Measurements from ENCODE around the gene SCAMP2. TPM values are rescaled to one million over a fixed set of nuclear protein-coding genes. Genes with fewer than 3 reads are reported as not detected.

Gene SCAMP2
- total RNA-seq, 1 experiment from 2014 or later: 55.8 TPM

DNA sequence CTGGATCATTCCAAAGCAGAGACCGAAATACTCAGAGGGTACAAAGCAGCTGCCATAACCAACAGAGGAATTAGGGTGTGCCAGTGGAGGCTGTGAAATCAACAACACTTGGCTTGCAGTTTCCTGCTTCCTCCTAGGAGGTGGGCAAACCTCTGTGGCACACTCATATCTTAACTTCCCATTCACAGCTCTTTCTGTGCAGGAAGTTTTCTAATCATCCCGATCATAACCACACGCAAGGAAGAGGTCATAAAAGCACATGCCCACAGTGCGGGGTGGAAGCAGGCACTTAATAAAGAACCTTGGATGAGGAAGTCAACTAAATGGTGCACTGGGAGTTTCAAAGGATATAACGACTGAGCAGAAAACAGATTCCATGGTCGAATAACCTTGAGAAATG is 5.1 kb downstream of the SCAMP2 start:
- no peaks in the 10 kb centered on the region for H3K9me2 ChIP-seq (ENCODE audit: insufficient read depth)
- CTCF ChIA-PET: no interaction called here
- no peak overlapping the region for H3K27ac ChIP-seq (ENCODE audit: low read depth, low read length)
- TF ChIP-seq ZNF274 (IDR thresholded peaks at IDR 0.05; ENCODE audit: low read depth, low read length) (no peak), CEBPB (IDR thresholded peaks at IDR 0.05; ENCODE audit: low read depth) (no peak)
- H3K79me2 ChIP-seq (ENCODE audit: insufficient read depth, low read length): peaks cover 84% of the 10 kb centered on the region
- H3K4me1 ChIP-seq (ENCODE audit: control insufficient read depth in 1 of 2, insufficient read depth in 2 of 2, low read length in 2 of 2): peaks cover 18 to 63% of the 10 kb centered on the region in 2 experiments
- DNase-seq (ENCODE audit: low read depth, low spot score) (no peak), ATAC-seq (no peak)
- no peaks in the 10 kb centered on the region for H3K27me3 ChIP-seq (ENCODE audit: insufficient read depth, low read length)
- H2AFZ ChIP-seq (ENCODE audit: low read depth, low read length, poor library complexity, severe bottlenecking): no peak overlapping the region
- BruUV-seq (replicated peaks): no TSS peak
- no peak overlapping the region for H3K4me2 ChIP-seq (ENCODE audit: low read length)
- intact Hi-C loops (cut with micrococcal nuclease): no loop called here
- peaks cover 0 to 8% of the 10 kb centered on the region in 2 experiments; a peak in 1 of 4 replicates for H3K36me3 ChIP-seq (ENCODE audit: control insufficient read depth in 1 of 2, insufficient read depth in 2 of 2, low read length in 2 of 2)
- H3K9me3 ChIP-seq (ENCODE audit: control insufficient read depth in 1 of 2, insufficient read depth in 1 of 2, low read depth in 1 of 2, low read length in 2 of 2): no peaks in the 10 kb centered on the region
- POLR2A ChIA-PET: no interaction called here
- H3K4me3 ChIP-seq (replicated peaks in 1 of 2; ENCODE audit: low read depth in 1 of 2, low read length in 2 of 2): no peak overlapping the region
- RAD21 ChIA-PET (ENCODE audit: low non-redundant PET in 1 of 2, low total read pairs in 2 of 2, uncharacterized antibody in 2 of 2, unreplicated experiment in 2 of 2): no interaction called here
- no peaks in the 10 kb centered on the region for H4K20me1 ChIP-seq (ENCODE audit: insufficient read depth)
- no peak overlapping the region for H3K9ac ChIP-seq (ENCODE audit: low read length)

DNA sequence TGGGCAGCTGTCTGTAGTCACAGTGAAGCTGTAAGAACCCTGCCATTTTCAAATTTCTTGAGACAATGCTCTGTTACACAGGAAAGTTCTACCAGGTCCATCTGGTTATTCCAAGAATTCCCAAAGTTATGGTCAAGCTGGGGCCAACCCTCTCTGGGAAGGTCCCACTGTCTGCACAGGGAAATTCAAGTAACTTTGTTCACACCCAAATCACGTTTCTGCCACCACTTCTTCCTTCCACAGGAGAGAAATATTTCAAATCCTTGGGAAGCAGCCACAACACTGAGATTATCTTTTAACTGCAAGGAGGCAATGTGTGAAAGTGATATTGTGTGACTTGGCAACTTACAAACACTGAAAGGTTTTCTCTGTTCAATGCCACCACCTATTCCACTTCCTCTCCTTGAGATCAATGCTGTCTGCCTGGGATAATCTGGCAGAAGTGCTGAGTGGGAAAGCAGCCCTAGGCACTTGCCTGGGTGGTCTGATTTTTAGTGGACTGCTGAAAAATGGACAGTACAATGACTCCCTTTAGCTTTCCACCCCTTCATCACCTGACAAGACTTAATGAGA is 5.6 kb downstream of the SCAMP2 start:
- Histone ChIP-seq H3K36me3 (ENCODE audit: control insufficient read depth in 1 of 2, insufficient read depth in 2 of 2, low read length in 2 of 2) (peaks cover 0 to 8% of the 10 kb centered on the region in 2 experiments; a peak in 1 of 4 replicates), H3K27me3 (ENCODE audit: insufficient read depth, low read length) (no peaks in the 10 kb centered on the region), H3K9ac (ENCODE audit: low read length) (no peak overlapping the region), H3K4me1 (ENCODE audit: control insufficient read depth in 1 of 2, insufficient read depth in 2 of 2, low read length in 2 of 2) (peaks cover 18 to 62% of the 10 kb centered on the region in 2 experiments), H4K20me1 (ENCODE audit: insufficient read depth) (no peaks in the 10 kb centered on the region), H3K4me3 (replicated peaks in 1 of 2; ENCODE audit: low read depth in 1 of 2, low read length in 2 of 2) (no peak overlapping the region), H3K9me2 (ENCODE audit: insufficient read depth) (no peaks in the 10 kb centered on the region), H3K9me3 (ENCODE audit: control insufficient read depth in 1 of 2, insufficient read depth in 1 of 2, low read depth in 1 of 2, low read length in 2 of 2) (no peaks in the 10 kb centered on the region), H2AFZ (ENCODE audit: low read depth, low read length, poor library complexity, severe bottlenecking) (no peak overlapping the region), H3K4me2 (ENCODE audit: low read length) (no peak overlapping the region), H3K79me2 (ENCODE audit: insufficient read depth, low read length) (peaks cover 84% of the 10 kb centered on the region), H3K27ac (ENCODE audit: low read depth, low read length) (no peak overlapping the region)
- ATAC-seq: no peak
- no peak for DNase-seq (ENCODE audit: low read depth, low spot score)
- no TSS peak for BruUV-seq (replicated peaks)
- ChIA-PET CTCF (no interaction called here), RAD21 (ENCODE audit: low non-redundant PET in 1 of 2, low total read pairs in 2 of 2, uncharacterized antibody in 2 of 2, unreplicated experiment in 2 of 2) (no interaction called here), POLR2A (no interaction called here)
- intact Hi-C loops (cut with micrococcal nuclease): no loop called here
- TF ChIP-seq SP1 (IDR thresholded peaks at IDR 0.05; ENCODE audit: low read depth) (no peak), TCF7L2 (IDR thresholded peaks at IDR 0.05; ENCODE audit: borderline replicate concordance, extremely low read depth, insufficient read depth, insufficient read length) (no peak), ELF1 (IDR thresholded peaks at IDR 0.05; ENCODE audit: borderline replicate concordance, low read depth) (no peak), YY1 (IDR thresholded peaks at IDR 0.05; ENCODE audit: extremely low read depth, insufficient replicate concordance, low read depth, low read length) (no peak), POLR2A (IDR thresholded peaks at IDR 0.05; ENCODE audit: borderline replicate concordance, extremely low read depth, insufficient read depth, insufficient read length) (no peak), SRF (IDR thresholded peaks at IDR 0.05; ENCODE audit: low read depth) (no peak), POLR2AphosphoS5 (IDR thresholded peaks at IDR 0.05; ENCODE audit: low read depth, low read length) (no peak), EZH2phosphoT487 (IDR thresholded peaks at IDR 0.05; ENCODE audit: borderline replicate concordance) (no peak), ZNF274 (IDR thresholded peaks at IDR 0.05; ENCODE audit: low read depth, low read length) (no peak), CBX3 (IDR thresholded peaks at IDR 0.05; ENCODE audit: low read depth) (no peak), SIN3A (IDR thresholded peaks at IDR 0.05; ENCODE audit: low read depth) (no peak), FOSL1 (IDR thresholded peaks at IDR 0.05; ENCODE audit: low read depth) (no peak)
- TF ChIP-seq, protein P1, sequence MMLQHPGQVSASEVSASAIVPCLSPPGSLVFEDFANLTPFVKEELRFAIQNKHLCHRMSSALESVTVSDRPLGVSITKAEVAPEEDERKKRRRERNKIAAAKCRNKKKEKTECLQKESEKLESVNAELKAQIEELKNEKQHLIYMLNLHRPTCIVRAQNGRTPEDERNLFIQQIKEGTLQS (IDR thresholded peaks at IDR 0.05): no peak
- TF ChIP-seq, protein P2, sequence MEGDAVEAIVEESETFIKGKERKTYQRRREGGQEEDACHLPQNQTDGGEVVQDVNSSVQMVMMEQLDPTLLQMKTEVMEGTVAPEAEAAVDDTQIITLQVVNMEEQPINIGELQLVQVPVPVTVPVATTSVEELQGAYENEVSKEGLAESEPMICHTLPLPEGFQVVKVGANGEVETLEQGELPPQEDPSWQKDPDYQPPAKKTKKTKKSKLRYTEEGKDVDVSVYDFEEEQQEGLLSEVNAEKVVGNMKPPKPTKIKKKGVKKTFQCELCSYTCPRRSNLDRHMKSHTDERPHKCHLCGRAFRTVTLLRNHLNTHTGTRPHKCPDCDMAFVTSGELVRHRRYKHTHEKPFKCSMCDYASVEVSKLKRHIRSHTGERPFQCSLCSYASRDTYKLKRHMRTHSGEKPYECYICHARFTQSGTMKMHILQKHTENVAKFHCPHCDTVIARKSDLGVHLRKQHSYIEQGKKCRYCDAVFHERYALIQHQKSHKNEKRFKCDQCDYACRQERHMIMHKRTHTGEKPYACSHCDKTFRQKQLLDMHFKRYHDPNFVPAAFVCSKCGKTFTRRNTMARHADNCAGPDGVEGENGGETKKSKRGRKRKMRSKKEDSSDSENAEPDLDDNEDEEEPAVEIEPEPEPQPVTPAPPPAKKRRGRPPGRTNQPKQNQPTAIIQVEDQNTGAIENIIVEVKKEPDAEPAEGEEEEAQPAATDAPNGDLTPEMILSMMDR (IDR thresholded peaks at IDR 0.05 in 2 of 3, conservative IDR thresholded peaks at IDR 0.05 in 1 of 3; ENCODE audit: borderline replicate concordance in 1 of 3, insufficient read depth in 1 of 3, low read depth in 2 of 3, low read length in 2 of 3): no peak
- TF ChIP-seq, protein P3, sequence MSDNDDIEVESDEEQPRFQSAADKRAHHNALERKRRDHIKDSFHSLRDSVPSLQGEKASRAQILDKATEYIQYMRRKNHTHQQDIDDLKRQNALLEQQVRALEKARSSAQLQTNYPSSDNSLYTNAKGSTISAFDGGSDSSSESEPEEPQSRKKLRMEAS (IDR thresholded peaks at IDR 0.05): no peak

Data from HCT116 (cell line).